ENCODE results near the gene ATG4D. TPM values are rescaled to one million over a fixed set of nuclear protein-coding genes. Genes with fewer than 3 reads are reported as not detected.
A peak's percentile ranks its signal among the peaks of the same experiment; 100 is the strongest.

The ATG4D gene
- total and polyA plus RNA-seq, 2 of the 4 experiments (the other 2 are of a cell fraction), result 8.2 to 21.8 TPM

- H4K8ac ChIP-seq (ENCODE audit: low read depth in 2 of 2, low read length in 2 of 2), result no peak overlapping the region
- ChIA-PET POLR2A (ENCODE audit: unreplicated experiment) (interaction anchor here (0.6 kb wide), 2 partner anchors 24 to 81 kb away, joined by 5 to 8 read pairs; no protein-coding TSS in a partner anchor), CTCF (interaction anchor here (0.5 to 3.1 kb wide), 16 partner anchors 10 to 284 kb away, joined by 3 to 38 read pairs (median 4); partner anchors contain the start of gene KEAP1)
- H2AK5ac ChIP-seq (ENCODE audit: low read depth, low read length), result no peak overlapping the region
- ATAC-seq (ENCODE audit: low read depth) (peak; percentile 99), DNase-seq (peak; percentile 90)
- dilution Hi-C loops (cut with HindIII; ENCODE audit: low sequenced_read_pairs, unreplicated experiment) (no loop called here), in situ Hi-C loops (cut with MboI; ENCODE audit: low sequenced_read_pairs) (loop anchor here (5.0 kb wide), 1 partner anchor 61 kb away; no protein-coding TSS in a partner anchor), intact Hi-C loops (cut with micrococcal nuclease) (loop anchor here (1.0 kb wide), 2 partner anchors 63 to 118 kb away; no protein-coding TSS in a partner anchor)
- H3K23ac ChIP-seq (ENCODE audit: low read depth, low read length), result no peak overlapping the region
- no peaks in the 10 kb centered on the region for H3K9me1 ChIP-seq (ENCODE audit: insufficient read depth, low read length)
- H3K56ac ChIP-seq (ENCODE audit: extremely low read depth, insufficient read depth, low read length), result no peak overlapping the region
- H4K5ac ChIP-seq (ENCODE audit: low read depth, low read length), result no peak overlapping the region
- no peak overlapping the region for H4K91ac ChIP-seq (ENCODE audit: insufficient read depth, low read depth, low read length)
- H2AK9ac ChIP-seq (replicated peaks; ENCODE audit: low read depth, low read length, poor library complexity), result peak overlapping the region; percentile 80
- no peaks in the 10 kb centered on the region for H3K36me3 ChIP-seq (ENCODE audit: control insufficient read depth, insufficient read depth, low read length)
- no peak overlapping the region for H2BK20ac ChIP-seq (ENCODE audit: low read depth, low read length)
- peak overlapping the region; percentile 91 for H2AFZ ChIP-seq (replicated peaks; ENCODE audit: low read length, poor library complexity)
- WGBS, 2 experiments (ENCODE audit: extremely low coverage in 2 of 2, insufficient read length in 1 of 2), result 36% methylated on average over 22 of the region's 31 CpGs; no CpG with 5 or more reads in 1 of the 2 experiments
- H3K4me3 ChIP-seq (ENCODE audit: insufficient read depth, low read depth, low read length), result no peak overlapping the region
- H3K27ac ChIP-seq (ENCODE audit: insufficient read depth, low read length), result no peak overlapping the region
- no peak overlapping the region for H3K4ac ChIP-seq (ENCODE audit: low read depth, low read length)
- H3K79me1 ChIP-seq (ENCODE audit: low read depth in 1 of 2, low read length in 2 of 2), result no peaks in the 10 kb centered on the region
- no peak overlapping the region for H3K9ac ChIP-seq (ENCODE audit: low read depth, low read length)
- no peaks in the 10 kb centered on the region; the same call in 1 of the 2 replicates for H4K20me1 ChIP-seq (ENCODE audit: insufficient read depth, low read length)
- TF ChIP-seq MAZ (IDR thresholded peaks at IDR 0.05; ENCODE audit: borderline replicate concordance, low read depth, low read length) (peak; percentile 26; the same call in 1 of the 2 replicates), CTCF (conservative IDR thresholded peaks at IDR 0.05; ENCODE audit: low read depth, low read length) (peak; percentile 99), POLR2A (IDR thresholded peaks at IDR 0.05; ENCODE audit: low read depth, low read length) (peak; percentile 48; the same call in 1 of the 2 replicates), ELK1 (IDR thresholded peaks at IDR 0.05; ENCODE audit: borderline replicate concordance, low read depth, low read length) (no peak), SMC3 (IDR thresholded peaks at IDR 0.05; ENCODE audit: low read depth, low read length) (peak; percentile 99), RAD21 (IDR thresholded peaks at IDR 0.05; ENCODE audit: low read length) (peak; percentile 99), USF2 (IDR thresholded peaks at IDR 0.05; ENCODE audit: low read depth, low read length) (peak; percentile 84), RCOR1 (IDR thresholded peaks at IDR 0.05; ENCODE audit: insufficient replicate concordance, low read length) (no peak), BHLHE40 (IDR thresholded peaks at IDR 0.05; ENCODE audit: low read depth, low read length) (0 out of 2 replicates have a peak, but pooled peaks have one; percentile 7), MXI1 (IDR thresholded peaks at IDR 0.05; ENCODE audit: borderline replicate concordance, low read depth, low read length) (peak; percentile 53; the same call in 1 of the 2 replicates), CEBPB (IDR thresholded peaks at IDR 0.05; ENCODE audit: low read depth, low read length) (no peak), FOS (IDR thresholded peaks at IDR 0.05; ENCODE audit: low read depth, low read length) (no peak)
- H3K18ac ChIP-seq (ENCODE audit: low read depth, low read length), result no peak overlapping the region
- H3K9me3 ChIP-seq (ENCODE audit: control insufficient read depth, insufficient read depth, low read length), result no peaks in the 10 kb centered on the region
- no peak overlapping the region for H2BK15ac ChIP-seq (ENCODE audit: low read depth, low read length)
- H3K4me2 ChIP-seq (ENCODE audit: low read depth, low read length), result peak overlapping the region; percentile 43; the same call in 1 of the 2 replicates
- H3K14ac ChIP-seq (replicated peaks; ENCODE audit: low read depth, low read length), result no peak overlapping the region
- no peak overlapping the region for H2BK120ac ChIP-seq (ENCODE audit: low read depth, low read length)
- no peak overlapping the region for H2BK5ac ChIP-seq (ENCODE audit: low read depth, low read length, poor library complexity, severe bottlenecking)
- no TSS peak for BruUV-seq (replicated peaks)
- peaks cover 1% of the 10 kb centered on the region for H3K27me3 ChIP-seq (ENCODE audit: control insufficient read depth, insufficient read depth, low read length)
- peaks cover 1% of the 10 kb centered on the region; the same call in 1 of the 2 replicates for H3K4me1 ChIP-seq (ENCODE audit: control insufficient read depth, insufficient read depth, low read length)
Measured at GRCh38 chr19:10580979-10581631, 37.4 kb downstream of the ATG4D start.
